Stimulated activated CD4-positive, alpha-beta T cell treated with anti-CD3 and anti-CD28 coated beads, Interleukin-1b, Interleukin-23, amount 100 ng/mL, for 4 hours (primary cell): Measurements from ENCODE around the gene PPP2R5E.
"Not testable (repeated sequence)": the region's sequence is repeated elsewhere in the genome, so short reads cannot be mapped to it uniquely, and the experiment has no call there.

ENCODE experiments used
- DNase-seq, 2 donors: peaks; one replicate each; pipeline ENCODE4 v3.0.0-alpha.2; 2020; ENCODE audit warnings: low read depth in 2 of 2

PPP2R5E gene

DNA sequence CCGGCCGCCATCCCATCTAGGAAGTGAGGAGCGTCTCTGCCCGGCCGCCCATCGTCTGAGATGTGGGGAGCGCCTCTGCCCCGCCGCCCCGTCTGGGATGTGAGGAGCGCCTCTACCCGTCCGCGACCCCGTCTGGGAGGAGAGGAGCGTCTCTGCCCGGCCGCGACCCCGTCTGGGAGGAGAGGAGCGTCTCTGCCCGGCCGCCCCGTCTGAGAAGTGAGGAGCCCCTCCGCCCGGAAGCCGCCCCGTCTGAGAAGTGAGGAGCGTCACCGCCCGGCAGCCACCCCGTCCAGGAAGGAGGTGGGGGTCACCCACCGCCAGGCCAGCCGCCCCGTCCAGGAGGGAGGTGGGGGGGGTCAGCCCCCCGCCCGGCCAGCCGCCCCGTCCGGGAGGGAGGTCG is 20.7 kb downstream of the PPP2R5E start:
- DNase-seq, result not testable (repeated sequence)

DNA sequence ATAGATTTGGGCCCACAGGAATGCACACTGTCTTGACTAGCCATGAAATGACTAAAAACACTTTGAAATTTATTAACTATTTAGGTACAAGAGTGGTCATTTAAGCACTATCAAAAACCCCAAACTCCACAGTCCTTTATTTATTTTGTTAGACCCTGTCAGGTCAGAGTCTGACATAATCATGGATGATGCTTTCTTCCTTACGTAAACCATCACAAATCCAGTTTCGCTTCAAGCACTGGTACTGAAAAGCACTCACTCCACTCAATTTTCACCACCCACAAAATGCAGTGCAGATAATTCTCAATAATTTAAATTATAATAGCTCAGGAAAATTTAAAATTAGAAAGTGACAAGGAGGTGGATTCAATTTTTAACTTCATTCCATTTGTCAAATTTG is 25.8 kb downstream of the PPP2R5E start:
- no peak for DNase-seq

DNA sequence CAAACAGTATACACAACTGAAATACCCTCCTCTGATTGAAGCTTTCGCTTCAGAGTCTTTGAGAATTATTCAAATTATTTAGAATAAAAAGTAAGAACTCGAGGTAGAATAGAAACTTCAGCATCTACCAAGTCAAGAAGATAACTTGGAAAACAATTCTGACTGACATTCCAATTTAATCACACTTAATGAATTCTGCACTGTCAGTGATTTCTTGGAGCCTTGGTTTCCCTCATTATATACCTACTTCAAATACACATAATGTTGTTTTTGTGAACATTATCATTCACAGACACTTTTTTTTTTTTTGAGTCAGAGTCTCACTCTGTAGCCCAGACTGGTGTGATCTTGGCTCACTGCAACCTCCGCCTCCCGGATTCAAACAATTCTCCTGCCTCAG is 27.9 kb downstream of the PPP2R5E start:
- DNase-seq, result no peak

DNA sequence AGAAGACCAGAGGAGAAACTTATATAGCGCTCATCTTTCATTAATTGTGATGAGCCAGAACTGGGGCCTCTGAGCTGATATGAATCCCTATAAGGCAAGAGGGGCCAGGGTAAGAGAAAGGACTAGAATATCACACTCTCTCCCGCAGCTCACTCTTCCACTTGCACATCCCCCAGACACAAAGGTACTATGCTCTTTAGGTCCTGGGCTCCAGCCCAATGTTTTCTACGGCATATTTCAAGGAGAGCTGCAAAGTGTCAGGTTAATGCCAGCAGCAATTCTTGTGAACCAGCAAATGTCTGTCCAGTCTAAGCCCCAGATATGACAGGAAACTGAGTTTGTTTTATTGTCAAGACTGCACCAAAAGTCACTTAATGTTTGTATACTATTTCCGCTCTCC is 29.4 kb downstream of the PPP2R5E start:
- DNase-seq, result no peak

DNA sequence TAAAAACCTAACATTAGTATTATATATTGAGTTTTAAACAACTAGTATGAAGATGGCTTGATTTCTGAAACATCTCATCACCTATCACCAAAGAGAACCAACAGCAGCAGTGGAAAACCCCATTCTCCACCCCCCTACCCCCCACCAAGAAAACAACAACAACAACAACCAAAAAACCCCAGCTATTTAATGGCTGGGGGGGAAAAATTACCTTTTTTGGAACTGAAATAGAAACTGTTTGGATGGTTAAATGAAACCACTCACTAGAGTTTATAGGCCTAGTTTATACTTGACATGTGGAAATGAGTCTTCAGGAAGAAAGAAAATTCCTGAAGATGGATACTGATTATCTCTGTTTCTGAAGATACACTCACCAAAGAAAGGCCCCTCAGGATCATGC is 30.3 kb downstream of the PPP2R5E start:
- DNase-seq, result no peak

DNA sequence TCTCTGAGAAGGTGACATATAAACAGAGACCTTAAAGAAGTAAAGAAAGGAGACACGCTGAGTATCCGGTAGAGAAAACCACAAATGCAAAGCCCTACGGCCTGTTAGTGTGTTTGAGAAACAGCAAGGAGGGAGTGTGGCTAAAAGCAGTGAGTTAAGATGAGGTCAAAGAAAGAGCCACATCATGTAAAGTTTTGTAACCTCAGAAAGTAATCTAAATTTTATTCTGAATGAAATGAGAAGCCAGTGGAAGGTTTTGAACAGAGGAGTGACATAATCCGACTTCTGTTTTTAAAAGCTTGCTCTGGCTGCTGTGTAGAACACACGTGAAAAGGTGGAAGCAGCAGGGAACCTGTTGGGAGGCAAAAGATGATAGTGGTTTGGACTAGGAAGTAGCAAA is 32.6 kb downstream of the PPP2R5E start:
- DNase-seq, result no peak

DNA sequence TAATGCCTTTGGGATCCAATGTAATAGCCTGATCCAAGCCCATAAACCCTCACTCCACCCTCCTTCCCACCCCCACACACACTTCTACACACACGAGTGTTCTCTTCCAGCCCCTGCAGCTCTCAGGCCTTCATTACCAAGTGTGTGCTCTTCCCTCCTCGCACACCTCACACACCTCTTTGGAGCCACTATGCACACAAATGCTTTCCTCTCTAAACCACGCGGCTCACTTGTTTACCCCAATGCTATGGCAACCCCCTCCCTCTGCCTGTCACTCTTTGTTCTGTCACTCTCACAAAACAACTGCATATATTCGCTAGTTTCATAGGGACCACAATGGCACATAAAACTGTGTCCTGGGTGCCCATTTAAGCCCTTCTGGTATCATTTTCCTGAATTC is 35.1 kb downstream of the PPP2R5E start:
- no peak for DNase-seq

DNA sequence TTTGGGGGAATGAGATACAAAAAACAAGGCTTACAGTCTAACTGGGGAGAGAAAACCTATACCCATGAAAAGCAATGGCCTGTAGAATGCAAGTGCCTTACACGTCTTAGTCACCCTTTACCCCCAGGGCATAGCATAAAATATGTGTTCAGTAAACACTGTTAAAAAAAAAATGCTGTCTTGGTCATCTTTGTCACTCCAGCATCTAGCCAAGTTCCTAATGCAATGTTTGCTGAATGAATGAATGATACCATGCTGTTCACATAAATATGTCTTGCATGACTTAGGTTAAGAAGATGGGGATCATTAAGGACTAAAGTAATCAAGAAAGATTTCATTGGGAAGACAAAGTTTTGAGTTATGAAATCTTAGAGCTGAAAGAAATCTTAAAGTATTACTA is 38.5 kb downstream of the PPP2R5E start:
- no peak for DNase-seq

DNA sequence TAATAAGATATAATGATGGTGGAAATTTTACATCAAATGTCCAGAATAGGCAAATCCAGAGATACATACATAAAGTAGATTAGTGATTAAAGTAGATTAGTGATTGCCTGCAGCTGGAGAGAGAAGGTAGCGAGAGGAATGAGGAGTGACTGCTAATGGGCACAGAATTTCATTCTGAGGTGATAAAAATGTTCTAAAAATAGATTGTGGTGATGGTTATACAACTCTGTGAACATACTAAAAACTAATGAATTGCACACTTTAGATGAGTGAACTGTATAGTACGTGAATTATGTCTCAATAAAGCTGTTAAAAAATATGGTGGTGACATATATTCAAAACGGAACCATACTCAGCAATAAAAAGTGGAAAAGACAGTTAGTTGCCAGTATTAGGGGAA is 41.7 kb downstream of the PPP2R5E start:
- DNase-seq, result no peak

DNA sequence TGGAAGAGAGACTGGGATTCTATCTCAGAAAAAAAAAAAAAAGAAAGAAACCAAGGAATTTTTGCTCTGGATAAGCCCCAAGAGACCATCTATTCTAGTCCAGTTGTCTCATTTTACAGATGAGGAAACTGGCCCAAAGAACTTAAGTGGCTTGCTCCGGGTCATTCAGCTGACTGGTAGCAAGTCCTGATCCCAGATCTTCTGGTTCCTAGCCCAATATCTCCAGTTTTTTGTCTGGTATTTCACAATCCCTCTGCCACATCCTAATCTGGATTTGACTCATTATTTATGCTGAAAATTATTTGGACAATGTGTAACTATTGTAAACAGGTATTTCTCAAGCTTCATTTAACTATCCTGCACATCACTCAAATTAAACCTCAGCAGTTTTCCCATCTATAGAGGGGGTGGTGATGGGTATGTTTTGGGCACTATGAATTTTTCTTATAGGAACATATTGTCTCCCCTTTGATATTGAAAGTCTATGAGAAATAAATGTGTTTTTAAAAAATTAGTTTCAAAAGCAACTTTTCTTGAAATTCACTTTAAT is 43.4 kb downstream of the PPP2R5E start:
- no peak for DNase-seq

DNA sequence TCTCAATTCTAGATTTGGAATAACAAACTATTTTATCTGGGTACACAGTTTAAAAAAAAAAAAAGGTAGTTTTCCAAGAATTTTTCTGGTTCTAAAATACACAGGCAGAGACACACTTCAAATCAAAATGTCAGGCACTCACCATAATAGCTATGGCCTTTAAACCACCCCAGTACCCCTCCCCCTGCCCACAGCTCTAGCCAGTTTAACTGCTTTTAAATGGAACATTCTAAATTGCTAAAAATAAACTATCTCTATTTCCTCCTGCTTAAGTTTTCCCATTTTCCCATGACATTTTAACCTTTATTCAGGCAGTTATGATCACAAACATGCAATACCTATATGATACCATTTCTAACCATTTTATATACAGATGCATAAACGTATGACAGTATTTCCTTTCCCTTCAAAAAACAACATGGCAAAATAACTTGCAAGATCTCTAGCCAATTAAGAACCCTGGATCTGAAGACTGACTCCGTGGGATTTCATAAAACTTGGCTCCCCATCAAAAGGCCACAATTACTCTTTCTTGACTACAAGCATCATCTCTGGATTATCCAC is 46.3 kb downstream of the PPP2R5E start:
- DNase-seq, result no peak

DNA sequence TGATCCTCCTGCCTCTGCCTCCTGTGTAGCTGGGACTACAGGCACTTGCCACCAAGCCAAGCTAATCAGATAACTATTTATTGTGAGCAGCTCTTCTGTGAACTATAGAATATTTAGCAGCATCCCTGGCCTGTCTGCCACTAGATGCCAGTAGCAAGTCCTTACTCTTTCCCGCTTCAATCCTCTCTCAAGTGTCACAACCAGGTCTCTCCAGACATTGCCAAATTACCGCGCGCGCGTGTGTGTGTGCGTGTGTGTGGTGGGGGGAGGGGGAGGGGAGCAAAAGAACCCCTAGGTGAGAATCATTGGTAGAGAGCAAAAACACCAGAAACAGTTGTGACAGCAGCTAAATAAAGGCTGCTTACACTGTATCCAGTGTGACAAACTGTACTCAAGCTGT is 49.9 kb downstream of the PPP2R5E start:
- no peak for DNase-seq

DNA sequence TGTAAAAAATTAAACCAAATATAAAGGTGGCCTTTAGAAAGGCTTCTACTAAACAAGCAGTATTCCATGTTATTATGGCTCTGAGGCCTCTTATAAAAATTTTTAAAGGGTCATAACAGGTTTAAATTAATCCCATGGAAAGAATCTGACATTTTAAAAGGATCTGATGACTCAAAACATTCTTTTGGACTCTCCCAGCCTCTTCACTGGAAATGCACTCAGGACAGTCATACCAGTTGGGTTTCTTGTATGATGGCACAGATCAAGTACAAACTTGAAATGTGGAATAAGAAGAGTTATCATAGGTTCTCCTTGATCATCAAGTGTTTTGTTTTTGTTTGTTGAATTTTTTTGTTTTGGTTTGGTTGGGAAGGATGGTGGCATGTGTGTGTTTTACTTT is 50.8 kb downstream of the PPP2R5E start:
- no peak for DNase-seq

DNA sequence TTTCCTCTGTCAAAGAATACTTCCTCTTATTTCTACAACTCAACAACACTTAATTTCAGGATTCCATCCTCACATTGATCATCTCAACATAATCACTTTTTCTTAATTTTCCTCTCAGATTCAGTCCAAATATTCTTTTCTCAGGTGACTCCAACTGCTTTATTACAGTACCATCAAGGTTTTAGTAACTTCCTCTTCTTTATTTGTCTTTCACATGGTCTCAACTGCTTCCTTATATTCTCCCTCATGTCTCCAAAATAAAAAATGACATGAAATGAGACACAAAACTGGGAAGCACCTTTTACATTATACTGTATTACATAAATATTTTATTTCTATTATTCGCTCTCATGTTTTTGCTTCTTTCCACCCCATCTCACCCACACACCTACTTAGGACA is 55.5 kb downstream of the PPP2R5E start:
- no peak for DNase-seq

DNA sequence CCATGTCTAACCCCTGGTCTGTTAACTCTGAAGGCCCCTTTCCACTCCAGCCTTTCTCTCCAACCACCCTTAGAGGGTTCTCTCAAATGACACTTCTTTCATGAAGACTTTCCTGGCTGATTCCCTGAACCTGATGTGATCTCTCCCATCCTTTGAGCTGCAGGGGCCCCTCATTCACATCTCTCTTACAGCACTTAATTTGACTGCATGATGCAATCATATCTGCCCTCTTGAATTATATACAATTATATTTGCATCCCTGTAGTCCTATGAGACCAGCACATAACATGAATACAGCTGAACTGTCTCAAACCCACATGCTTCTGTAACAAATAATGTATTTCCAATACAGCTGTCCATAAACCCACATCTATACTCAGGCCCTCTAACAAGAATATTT is 56.4 kb downstream of the PPP2R5E start:
- no peak for DNase-seq

DNA sequence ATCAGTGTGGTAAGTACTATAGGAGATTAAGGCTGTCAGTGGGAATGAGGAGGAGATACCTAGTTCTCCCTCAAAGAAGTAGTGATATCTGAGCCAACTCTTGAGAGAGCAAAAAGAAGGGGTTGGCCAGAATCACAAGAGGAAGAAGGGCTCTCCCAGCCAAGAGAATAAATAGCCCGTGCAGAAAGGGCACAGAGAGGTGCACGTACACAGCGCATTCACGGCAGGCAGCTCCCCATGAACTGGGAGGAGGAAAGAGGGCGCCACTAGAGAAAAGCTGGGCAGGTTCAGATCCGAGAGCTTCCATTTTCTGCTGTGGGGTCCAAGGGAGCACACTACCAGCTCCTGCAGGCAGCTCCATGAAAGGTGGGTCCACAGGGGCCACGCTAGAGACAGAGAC is 59.9 kb downstream of the PPP2R5E start:
- DNase-seq, result no peak

DNA sequence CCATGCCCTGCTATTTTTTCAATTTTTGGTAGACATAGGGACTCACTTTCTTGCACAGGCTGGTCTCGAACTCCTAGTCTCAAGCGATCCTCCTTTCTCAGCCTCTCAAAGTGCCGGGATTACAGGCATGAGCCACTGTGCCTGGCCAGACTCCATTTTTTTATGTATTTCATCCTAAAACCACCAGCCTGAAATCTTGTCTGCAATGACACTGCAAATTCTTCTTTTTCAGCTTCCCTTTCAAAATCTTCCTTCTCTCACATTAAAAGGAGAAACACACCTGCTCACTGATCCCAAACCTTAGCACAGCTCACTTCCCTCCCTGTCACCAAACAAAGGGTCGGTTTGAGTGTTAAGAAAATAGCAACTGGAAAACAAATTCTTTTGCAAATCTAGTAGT is 62.6 kb downstream of the PPP2R5E start:
- DNase-seq, result no peak

DNA sequence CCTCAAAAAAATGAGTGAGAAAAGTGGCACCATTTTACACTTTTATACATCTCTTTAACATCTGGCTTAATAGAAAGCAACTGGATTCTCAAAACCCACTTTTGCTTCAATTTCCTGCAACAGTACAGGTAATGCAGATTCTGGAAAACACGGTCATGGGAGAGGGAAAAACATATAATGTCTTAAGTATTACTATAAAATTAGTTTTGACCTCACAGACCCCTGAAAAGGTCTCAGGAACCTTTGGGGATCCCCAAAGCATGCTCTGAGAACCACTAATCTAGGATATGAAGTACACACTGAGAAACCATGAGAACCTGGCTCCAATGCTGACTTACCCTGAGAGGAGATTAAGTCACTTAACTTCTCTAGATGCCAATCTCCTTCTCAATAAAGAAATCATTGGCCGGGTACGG is 64.7 kb downstream of the PPP2R5E start:
- no peak for DNase-seq

DNA sequence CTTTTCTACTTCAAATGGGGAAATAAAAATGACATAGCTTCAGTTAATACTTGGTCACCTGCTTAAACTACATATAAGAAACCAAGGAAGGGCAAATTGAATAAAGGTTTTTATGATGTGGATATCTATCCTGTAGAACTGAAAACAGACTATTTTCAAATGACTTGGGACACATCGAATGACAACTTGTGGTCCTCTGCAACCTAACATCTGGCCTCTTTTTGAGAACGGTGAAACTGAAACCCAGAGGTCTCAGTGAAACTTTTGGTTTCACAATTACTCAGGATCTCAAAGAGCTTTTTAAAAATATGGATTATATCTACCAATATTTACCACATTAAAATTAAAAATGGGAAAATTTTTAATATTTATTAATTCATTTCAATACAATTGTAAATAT is 65.2 kb downstream of the PPP2R5E start:
- DNase-seq, result no peak

DNA sequence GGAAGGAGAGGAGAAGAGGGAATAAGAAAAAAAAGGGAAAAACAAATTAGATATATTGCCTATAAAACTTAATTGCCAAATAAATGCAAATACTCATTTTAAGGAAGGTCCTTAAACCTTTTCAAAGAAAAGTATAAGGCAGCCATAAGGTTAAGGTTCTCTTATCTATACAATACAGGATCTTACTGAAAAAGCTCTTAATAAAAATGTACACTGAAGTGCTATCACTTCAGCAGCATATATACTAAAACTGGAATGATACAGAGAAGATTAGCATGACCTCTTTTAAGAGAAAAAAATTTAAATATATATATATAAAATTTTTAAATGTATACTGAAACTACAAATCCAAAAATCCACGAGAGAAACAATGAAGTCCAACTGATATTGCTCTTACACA is 65.6 kb downstream of the PPP2R5E start:
- no peak for DNase-seq

DNA sequence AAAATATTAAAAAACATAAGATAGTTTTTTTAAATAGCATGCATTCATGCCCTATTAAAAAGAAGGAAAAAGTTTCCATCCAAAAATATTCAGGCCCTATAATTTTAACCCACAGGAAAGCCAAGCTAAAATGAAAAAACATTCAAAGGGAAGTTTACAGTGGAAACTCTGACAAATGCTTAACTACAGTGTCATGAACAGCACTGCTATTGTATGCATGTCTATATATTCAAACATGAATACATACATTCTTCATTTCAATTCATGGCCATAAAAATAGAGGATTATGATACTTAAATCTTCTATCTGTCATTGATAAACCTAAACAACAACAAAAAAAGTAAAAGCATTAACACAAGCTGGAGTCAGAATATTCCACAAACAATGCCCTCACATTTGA is 67.4 kb downstream of the PPP2R5E start:
- no peak for DNase-seq

DNA sequence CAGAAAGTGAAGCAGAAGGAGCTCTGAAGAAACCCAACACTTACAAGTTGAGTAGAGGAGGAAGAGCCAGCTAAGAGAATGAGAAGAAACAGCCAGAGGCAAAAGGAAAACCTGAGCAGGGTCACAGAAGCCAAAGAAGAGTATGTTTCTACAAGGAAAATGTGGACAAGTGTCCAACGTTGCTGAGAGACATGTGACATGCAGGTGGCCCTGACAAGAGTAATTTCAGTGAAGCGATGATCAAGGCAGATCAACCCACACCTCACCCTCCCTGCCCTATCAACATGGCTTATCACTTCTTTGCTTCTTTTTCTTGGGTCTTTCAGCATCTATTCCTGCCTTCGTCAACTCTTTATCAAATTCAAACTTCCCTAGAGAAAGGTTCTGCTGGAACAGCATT is 68.3 kb downstream of the PPP2R5E start:
- no peak for DNase-seq

DNA sequence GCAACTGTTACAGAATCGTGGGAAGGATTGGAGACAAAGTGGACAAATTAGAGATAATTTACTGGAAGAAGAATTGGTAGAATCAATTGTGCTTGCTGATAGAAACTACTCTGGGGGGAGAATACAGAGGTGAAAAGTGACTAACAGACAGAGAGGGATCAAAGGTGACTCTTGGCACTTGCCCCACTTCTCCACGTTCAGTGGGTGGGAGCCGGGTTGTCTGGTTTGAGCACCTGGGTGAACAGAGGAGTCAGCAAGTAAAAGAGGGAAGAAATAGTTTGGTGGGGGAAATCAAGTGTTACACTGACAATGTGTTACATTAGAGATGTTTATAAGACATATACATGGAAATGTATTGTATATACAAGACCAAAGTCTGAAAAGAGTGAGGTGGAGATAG is 69.1 kb downstream of the PPP2R5E start:
- DNase-seq, result no peak

DNA sequence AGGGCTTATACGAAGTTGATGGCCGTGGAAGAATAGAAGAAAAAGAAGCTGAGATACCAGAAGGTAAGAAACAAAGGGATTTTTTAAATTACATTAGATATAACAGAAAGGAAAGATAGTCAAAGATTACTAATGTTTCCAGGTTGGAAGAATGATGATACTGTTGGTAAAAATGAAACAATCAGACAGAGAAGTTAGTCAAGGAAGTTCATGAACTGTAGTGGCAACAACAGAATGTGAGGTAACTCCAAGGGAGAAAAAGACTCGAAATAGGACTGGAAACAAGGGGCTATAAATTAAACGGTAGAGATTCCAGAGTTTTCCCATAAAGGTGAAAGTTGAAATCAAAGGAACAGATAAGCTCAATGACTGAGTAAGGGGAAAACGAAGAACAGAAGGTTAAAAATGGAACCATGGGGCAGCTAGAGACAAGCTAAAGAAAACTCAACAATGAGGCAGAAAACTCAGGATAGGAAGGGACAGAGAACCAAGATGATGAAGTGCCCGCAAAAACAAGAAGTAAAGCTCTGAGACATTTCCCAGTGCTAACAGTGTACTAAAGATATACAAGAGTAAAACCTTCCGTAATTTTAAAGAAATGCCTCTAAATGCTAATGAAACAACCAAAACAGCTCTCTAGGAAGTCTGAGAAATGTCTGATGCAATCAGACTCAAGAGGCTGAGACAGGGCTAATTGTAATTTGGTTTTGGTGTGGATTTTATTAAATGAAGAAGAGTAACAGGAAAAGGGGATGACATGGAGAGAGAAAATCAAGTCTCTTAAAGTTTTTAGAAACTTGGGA is 70.0 kb downstream of the PPP2R5E start:
- DNase-seq, result no peak
